GM12878 (cell line): ENCODE data around the gene ZNF692. TPM values are rescaled to one million over a fixed set of nuclear protein-coding genes. Genes with fewer than 3 reads are reported as not detected.

Source experiments
- ATAC-seq: fragments of 200-7000 bp; cut with Tn5 transposase; 3 replicates; pipeline ENCODE4 v1.9.1; 2020; ENCODE audit warnings: mild to moderate bottlenecking, moderate library complexity
- BruUV-seq: library from RNA; stranded (reverse); fragments of 400-500 nt; replicated peaks from 2 replicates; lab custom pipeline; 2021; lab: Mats Ljungman, UMichigan
- CTCF ChIA-PET: fragments of 300-600 bp; sonication (Branson Sonifier 250); formaldehyde crosslinking; extraction: SDS; loops from one replicate; lab custom pipeline; 2021; ENCODE audit warnings: inconsistent platforms; lab: Yijun Ruan, JAX
- POLR2A ChIA-PET: fragments of 350-600 bp; formaldehyde crosslinking; extraction: SDS; loops from one replicate; lab custom pipeline; 2021; ENCODE audit warnings: inconsistent platforms; lab: Charles Lee
- RAD21 ChIA-PET: fragments of 300-600 bp; sonication (Branson Sonifier 250); formaldehyde crosslinking; loops from one replicate; lab custom pipeline; 2023; ENCODE audit warnings: antibody characterized with exemption; ENCODE audit not compliant: unreplicated experiment; lab: Charles Lee
- SMC1A ChIA-PET: fragments of 300-600 bp; sonication (Branson Sonifier 250); formaldehyde crosslinking; loops from one replicate; lab custom pipeline; 2023; ENCODE audit not compliant: unreplicated experiment, uncharacterized antibody; lab: Charles Lee
- DNase-seq: peaks from one replicate; pipeline ENCODE4 v3.0.0-alpha.2; 2011; ENCODE audit warnings: low read depth, low spot score
- FAIRE-seq: peaks from 3 replicates; lab custom pipeline; 2011; peaks lifted over from hg19 to GRCh38; lab: Jason Lieb, UNC
- H2AFZ ChIP-seq: 2 replicates; pipeline ENCODE4 v1.6.0; 2011; ENCODE audit warnings: low read depth, low read length, control low read depth; ENCODE audit not compliant: control insufficient read depth
- H3K27ac ChIP-seq: 2 replicates; pipeline ENCODE4 v1.5.1; 2011; ENCODE audit warnings: control low read depth; ENCODE audit not compliant: control insufficient read depth, insufficient read depth
- H3K27me3 ChIP-seq, 2 experiments: replicated peaks in 1 of 2; 2 replicates each; pipeline versions ENCODE4 v1.6.0 to v1.6.1; 2011; ENCODE audit warnings: low read length in 1 of 2; ENCODE audit not compliant: control insufficient read depth in 2 of 2, insufficient read depth in 2 of 2
- H3K36me3 ChIP-seq, 2 experiments: 2 replicates each; pipeline ENCODE4 v1.5.1; 2011; ENCODE audit warnings: low read length in 1 of 2; ENCODE audit not compliant: control insufficient read depth in 2 of 2, insufficient read depth in 2 of 2
- H3K4me1 ChIP-seq: 2 replicates; pipeline ENCODE4 v1.6.1; 2011; ENCODE audit warnings: mild to moderate bottlenecking, low read length, moderate library complexity, mixed read lengths; ENCODE audit not compliant: control insufficient read depth, insufficient read depth
- H3K4me2 ChIP-seq: 2 replicates; pipeline ENCODE4 v1.6.0; 2011; ENCODE audit warnings: control low read depth; ENCODE audit not compliant: control insufficient read depth, insufficient read depth
- H3K4me3 ChIP-seq: fragments of 200-600 bp; sonication (generic); 2 replicates; pipeline ENCODE4 v1.5.1; 2016
- H3K79me2 ChIP-seq: 2 replicates; pipeline ENCODE4 v1.6.0; 2011; ENCODE audit warnings: low read length; ENCODE audit not compliant: control insufficient read depth, insufficient read depth
- H3K9ac ChIP-seq: 2 replicates; pipeline ENCODE4 v1.8.0; 2011; ENCODE audit warnings: low read length, control low read depth, mixed read lengths; ENCODE audit not compliant: control insufficient read depth, insufficient read depth
- H3K9me3 ChIP-seq: replicated peaks from 3 replicates; pipeline ENCODE4 v1.5.1; 2011; ENCODE audit warnings: mild to moderate bottlenecking, low read length; ENCODE audit not compliant: control insufficient read depth, insufficient read depth
- H4K20me1 ChIP-seq: 2 replicates; pipeline ENCODE4 v1.6.0; 2011; ENCODE audit not compliant: control insufficient read depth, insufficient read depth
- CREM ChIP-seq: IDR thresholded peaks from 2 replicates; pipeline ENCODE4 v1.6.1; 2014; ENCODE audit warnings: antibody characterized with exemption, low read depth
- HDAC2 ChIP-seq: fragments of 200-600 bp; sonication (generic); IDR thresholded peaks from 2 replicates; pipeline ENCODE4 v1.6.1; 2017
- IRF5 ChIP-seq: fragments of 450-650 bp; IDR thresholded peaks from 2 replicates; pipeline ENCODE4 v1.6.1; 2017; ENCODE audit warnings: borderline replicate concordance
- POLR2A ChIP-seq: IDR thresholded peaks from 2 replicates; pipeline ENCODE4 v1.6.1; 2011; ENCODE audit warnings: low read depth, mild to moderate bottlenecking, low read length
- POLR2AphosphoS2 ChIP-seq: IDR thresholded peaks from 2 replicates; pipeline ENCODE4 v1.6.1; 2011; ENCODE audit warnings: low read depth, mild to moderate bottlenecking, low read length, improper control_type of control experiment, moderate library complexity
- WGBS: methylation state at CpG from one replicate; pipeline ENCODE4 v1.1.6; 2016; ENCODE audit warnings: low lambda C conversion rate; ENCODE audit not compliant: insufficient replicate concordance, insufficient coverage; ENCODE audit errors: missing lambda C conversion rate; 5-methylcytosine and 5-hydroxymethylcytosine counted together
- in situ Hi-C: fragments of 300-500 bp; cut with MboI; formaldehyde crosslinking; loops from 9 replicates; pipeline ENCODE4 v1.14.3; 2018; ENCODE audit warnings: mixed read lengths
- intact Hi-C: fragments of 100-400 bp; cut with micrococcal nuclease; formaldehyde crosslinking; loops from one replicate; pipeline ENCODE4 v1.14.2; 2022; ENCODE audit not compliant: unreplicated experiment
- polyA plus RNA-seq, 11 experiments: library from polyadenylated mRNA; depleted of rRNA in 4 of 11; unstranded in 6 of 11; stranded (reverse) in 5 of 11; fragments of >200 nt; fragmentation: Nextera tagmentation in 4 of 11; fragmentation: Illumina TruSeq in 1 of 11; extraction: Ambion mirVana in 4 of 11; extraction: Trizol in 1 of 11; gene quantifications; 1 replicate in 1 of 11; 2 replicates in 10 of 11; pipeline versions ENCODE4 v1.2.1 to v1.2.3, GENCODE V29; 2011 to 2016; ENCODE audit warnings: inconsistent platforms in 2 of 11, missing spikeins in 2 of 11, low read depth in 1 of 11
- total RNA-seq, 4 experiments: library from RNA; depleted of rRNA in 3 of 4; stranded (reverse); fragments of >200 nt in 3 of 4; fragmentation: Illumina TruSeq in 1 of 4; extraction: Trizol in 1 of 4; gene quantifications; 2 replicates each; pipeline versions ENCODE4 v1.2.1 to v1.2.3, GENCODE V29; 2013 to 2021

Gene ZNF692
- total and polyA plus RNA-seq, 10 of the 15 experiments (the other 5 are each of a cell fraction or from before 2014, with no cell fraction given), result 5.3 to 76.6 (median 36.9) TPM

GRCh38 chr1:248850124-248850523, 8.8 kb downstream of the ZNF692 start:
- intact Hi-C loops (no loop called here), in situ Hi-C loops (no loop called here)
- Histone ChIP-seq H3K36me3 (peaks cover 35 to 36% of the 10 kb centered on the region in 2 experiments; a peak in 3 of 4 replicates), H2AFZ (no peak overlapping the region), H3K9ac (no peak overlapping the region), H3K4me1 (peaks cover 17% of the 10 kb centered on the region), H3K27me3 (no peaks in the 10 kb centered on the region)
- ChIA-PET SMC1A (no interaction called here), RAD21 (no interaction called here), CTCF (no interaction called here)
- DNase-seq (no peak), ATAC-seq (no peak), FAIRE-seq (no peak)
- TF ChIP-seq POLR2A (peak; percentile 28; the same call in 1 of the 2 replicates), HDAC2 (no peak)
- TF ChIP-seq, all 136 proteins: peak for 1
- no peak overlapping the region for H3K27ac ChIP-seq
- H3K4me2 ChIP-seq, result no peak overlapping the region
- no peaks in the 10 kb centered on the region for H3K9me3 ChIP-seq
- BruUV-seq, result no TSS peak
- no peak overlapping the region for H3K4me3 ChIP-seq
- WGBS, result 100% methylated on average over 9 of the region's 9 CpGs
- no peaks in the 10 kb centered on the region for H4K20me1 ChIP-seq
- POLR2A ChIA-PET, result interaction anchor here (0.7 to 1.1 kb wide), 2 partner anchors 9 to 12 kb away, joined by 3 to 4 read pairs; partner anchors contain the start of gene ZNF672
- H3K79me2 ChIP-seq, result 0 out of 2 replicates have a peak, but pooled peaks cover 2% of the 10 kb centered on the region

GRCh38 chr1:248849637-248850036, 9.2 kb downstream of the ZNF692 start:
- ChIA-PET SMC1A (interaction anchor here (1.1 kb wide), 1 partner anchor 10 kb away, joined by 3 read pairs; no protein-coding TSS in a partner anchor), CTCF (no interaction called here), POLR2A (interaction anchor here (0.7 kb wide), 1 partner anchor 12 kb away, joined by 3 read pairs; the partner anchor contains the start of gene ZNF672), RAD21 (no interaction called here)
- Histone ChIP-seq H4K20me1 (no peaks in the 10 kb centered on the region), H3K9me3 (no peaks in the 10 kb centered on the region), H3K9ac (no peak overlapping the region), H3K27me3 (no peaks in the 10 kb centered on the region), H3K27ac (no peak overlapping the region), H3K4me3 (no peak overlapping the region), H3K4me1 (peaks cover 17% of the 10 kb centered on the region), H3K36me3 (peaks cover 35 to 37% of the 10 kb centered on the region in 2 experiments; a peak in 3 of 4 replicates), H2AFZ (no peak overlapping the region), H3K4me2 (no peak overlapping the region), H3K79me2 (0 out of 2 replicates have a peak, but pooled peaks cover 2% of the 10 kb centered on the region)
- BruUV-seq, result no TSS peak
- DNase-seq (no peak), ATAC-seq (no peak), FAIRE-seq (no peak)
- WGBS, result 99% methylated on average over 3 of the region's 3 CpGs
- no peak for TF ChIP-seq CREM
- no peak for TF ChIP-seq IRF5
- TF ChIP-seq POLR2AphosphoS2, result peak; percentile 16; the same call in 1 of the 2 replicates
- intact Hi-C loops, result no loop called here
- in situ Hi-C loops, result no loop called here
